ENCODE results near the gene RABGGTA. TPM values are rescaled to one million over a fixed set of nuclear protein-coding genes. Genes with fewer than 3 reads are reported as not detected.
"Not testable (repeated sequence)": the region's sequence is repeated elsewhere in the genome, so short reads cannot be mapped to it uniquely, and the experiment has no call there.

RABGGTA gene
- total RNA-seq, 3 donors from 2014 or later: 24.8 to 41.6 (median 34.4) TPM

DNA sequence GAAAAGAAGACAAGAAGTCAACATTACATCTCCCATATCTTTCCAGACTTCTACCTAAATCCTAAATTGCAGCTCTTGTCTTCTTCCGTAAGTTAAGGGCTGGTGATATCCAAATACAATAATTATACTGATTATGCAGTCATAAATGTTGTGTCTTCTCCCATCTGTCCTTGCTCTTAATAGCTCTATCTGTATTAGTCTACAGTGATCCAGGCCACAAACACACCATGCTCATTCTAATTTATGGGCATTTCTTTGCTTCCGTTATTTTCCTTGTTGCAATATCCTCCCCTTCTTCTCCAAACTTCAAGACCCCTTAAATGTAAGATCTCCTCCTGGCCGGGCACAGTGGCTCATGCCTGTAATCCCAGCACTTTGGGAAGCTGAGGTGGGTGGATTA, 51.9 kb downstream of the RABGGTA start:
- H3K9me3 ChIP-seq: no peaks in the 10 kb centered on the region
- H3K27ac ChIP-seq: no peak overlapping the region
- no peak overlapping the region for H3K4me3 ChIP-seq
- H3K36me3 ChIP-seq: no peaks in the 10 kb centered on the region
- TF ChIP-seq, protein P1, sequence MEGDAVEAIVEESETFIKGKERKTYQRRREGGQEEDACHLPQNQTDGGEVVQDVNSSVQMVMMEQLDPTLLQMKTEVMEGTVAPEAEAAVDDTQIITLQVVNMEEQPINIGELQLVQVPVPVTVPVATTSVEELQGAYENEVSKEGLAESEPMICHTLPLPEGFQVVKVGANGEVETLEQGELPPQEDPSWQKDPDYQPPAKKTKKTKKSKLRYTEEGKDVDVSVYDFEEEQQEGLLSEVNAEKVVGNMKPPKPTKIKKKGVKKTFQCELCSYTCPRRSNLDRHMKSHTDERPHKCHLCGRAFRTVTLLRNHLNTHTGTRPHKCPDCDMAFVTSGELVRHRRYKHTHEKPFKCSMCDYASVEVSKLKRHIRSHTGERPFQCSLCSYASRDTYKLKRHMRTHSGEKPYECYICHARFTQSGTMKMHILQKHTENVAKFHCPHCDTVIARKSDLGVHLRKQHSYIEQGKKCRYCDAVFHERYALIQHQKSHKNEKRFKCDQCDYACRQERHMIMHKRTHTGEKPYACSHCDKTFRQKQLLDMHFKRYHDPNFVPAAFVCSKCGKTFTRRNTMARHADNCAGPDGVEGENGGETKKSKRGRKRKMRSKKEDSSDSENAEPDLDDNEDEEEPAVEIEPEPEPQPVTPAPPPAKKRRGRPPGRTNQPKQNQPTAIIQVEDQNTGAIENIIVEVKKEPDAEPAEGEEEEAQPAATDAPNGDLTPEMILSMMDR (IDR thresholded peaks at IDR 0.05): no peak
- TF ChIP-seq POLR2AphosphoS5 (IDR thresholded peaks at IDR 0.05) (no peak), POLR2A (IDR thresholded peaks at IDR 0.05) (no peak)
- no peaks in the 10 kb centered on the region for H3K27me3 ChIP-seq
- H3K4me1 ChIP-seq: peaks cover 0 to 7% of the 10 kb centered on the region in 2 donors
- intact Hi-C loops (cut with DNase I; ENCODE audit: low total_unique reads): no loop called here
- no peak for DNase-seq (ENCODE audit: low spot score in 2 of 2)

DNA sequence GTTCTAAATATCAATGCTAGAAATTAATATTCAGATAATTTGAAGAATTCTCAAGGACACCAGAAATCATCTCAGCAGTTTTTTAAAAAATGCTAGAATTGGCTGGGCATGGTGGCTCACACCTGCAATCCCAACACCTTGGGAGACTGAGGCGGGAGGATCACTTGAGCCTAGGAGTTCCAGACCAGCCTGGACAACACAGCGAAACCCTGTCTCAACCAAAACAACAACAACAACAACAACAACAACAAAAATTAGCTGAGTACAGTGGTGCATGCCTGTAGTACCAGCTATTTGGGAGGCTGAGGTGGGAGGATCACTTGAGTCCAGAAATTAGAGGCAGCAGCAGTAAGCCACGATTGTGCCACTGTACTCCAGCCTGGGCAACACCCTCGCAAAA, 52.3 kb downstream of the RABGGTA start:
- intact Hi-C loops (cut with DNase I; ENCODE audit: low total_unique reads): no loop called here
- no peak overlapping the region for H3K4me3 ChIP-seq
- TF ChIP-seq POLR2A (IDR thresholded peaks at IDR 0.05) (no peak), POLR2AphosphoS5 (IDR thresholded peaks at IDR 0.05) (no peak)
- TF ChIP-seq, protein P1 (IDR thresholded peaks at IDR 0.05): no peak
- no peaks in the 10 kb centered on the region for H3K36me3 ChIP-seq
- DNase-seq (ENCODE audit: low spot score in 2 of 2): no peak
- H3K9me3 ChIP-seq: no peaks in the 10 kb centered on the region
- H3K27me3 ChIP-seq: no peaks in the 10 kb centered on the region
- peaks cover 0 to 10% of the 10 kb centered on the region in 2 donors for H3K4me1 ChIP-seq
- no peak overlapping the region for H3K27ac ChIP-seq

DNA sequence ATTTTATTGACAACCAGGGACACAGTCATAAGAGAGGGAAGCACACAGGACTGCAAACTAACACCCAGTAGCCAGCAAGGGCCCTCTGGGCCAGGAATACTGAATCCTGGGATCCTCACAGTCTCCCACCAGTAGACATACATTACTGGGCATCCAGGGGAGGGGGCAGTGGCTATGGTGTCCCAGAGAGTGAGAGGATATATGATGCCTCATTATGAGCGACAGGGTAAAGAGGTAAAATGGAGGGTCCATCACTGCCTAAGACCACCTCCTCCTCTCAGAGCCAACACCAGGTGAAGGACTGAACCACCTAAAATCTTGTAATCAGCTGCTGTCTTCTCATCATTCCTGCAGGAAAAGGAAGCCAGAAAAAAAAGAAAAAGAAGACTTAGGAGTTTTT, 54.5 kb downstream of the RABGGTA start:
- H3K36me3 ChIP-seq; H3K4me1 ChIP-seq; H3K4me3 ChIP-seq; intact Hi-C loops (cut with DNase I; ENCODE audit: low total_unique reads); DNase-seq (ENCODE audit: low spot score in 2 of 2); H3K27ac ChIP-seq; H3K9me3 ChIP-seq; H3K27me3 ChIP-seq: not testable (repeated sequence)

DNA sequence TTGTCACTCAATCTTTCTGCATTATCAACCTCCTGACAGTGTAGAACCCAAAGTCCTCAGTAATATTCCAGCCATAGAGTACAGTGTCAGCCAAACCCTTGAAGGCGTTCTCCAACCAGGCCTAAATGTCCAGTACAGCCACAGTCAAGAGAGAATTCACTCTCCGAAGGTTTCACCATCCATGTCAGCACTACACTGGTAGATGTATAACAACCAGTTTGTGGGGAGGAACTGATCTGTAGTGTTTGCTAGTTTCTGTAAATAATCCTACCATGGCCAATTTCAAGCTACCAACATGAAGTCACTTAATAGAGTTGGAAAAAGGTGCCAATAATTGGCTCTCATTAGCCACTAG, 55.1 kb downstream of the RABGGTA start:
- no peak for DNase-seq (ENCODE audit: low spot score in 2 of 2)
- Histone ChIP-seq H3K4me3 (peak overlapping the region in 2 of 3 donors; percentile 76 to 87), H3K27me3 (no peaks in the 10 kb centered on the region), H3K36me3 (no peaks in the 10 kb centered on the region), H3K4me1 (peaks cover 0 to 10% of the 10 kb centered on the region in 2 donors), H3K9me3 (no peaks in the 10 kb centered on the region), H3K27ac (peak overlapping the region; percentile 91 to 96)
- TF ChIP-seq POLR2AphosphoS5 (IDR thresholded peaks at IDR 0.05) (no peak), POLR2A (IDR thresholded peaks at IDR 0.05) (no peak)
- TF ChIP-seq, protein P1 (IDR thresholded peaks at IDR 0.05): no peak
- intact Hi-C loops (cut with DNase I; ENCODE audit: low total_unique reads): no loop called here

Other genes with a start within 250 kb of the RABGGTA start
- under 1 TPM; 0.16 to 0.98 (median 0.73) TPM for gene CARMIL3, start 219.6 kb downstream of the RABGGTA start, total RNA-seq
- gene CPNE6, start 200.0 kb downstream of the RABGGTA start, total RNA-seq: not detected
- 10 to 100 TPM; 20.5 to 51.5 (median 24.3) TPM for gene PCK2, start 177.3 kb downstream of the RABGGTA start, total RNA-seq
- gene DCAF11, start 156.8 kb downstream of the RABGGTA start, total RNA-seq: 10 to 100 TPM; 78.6 to 81.6 (median 80.9) TPM
- gene NRL, start 156.6 kb downstream of the RABGGTA start, total RNA-seq: 1 to 10 TPM; 2.1 to 5.6 (median 2.5) TPM
- 1 to 10 TPM; 1.2 to 2.6 (median 1.6) TPM for gene FITM1, start 140.9 kb downstream of the RABGGTA start, total RNA-seq
- gene PSME1, start 135.4 kb downstream of the RABGGTA start, total RNA-seq: 100 to 1,000 TPM in 2 of 3 donors, 10 to 100 TPM in 1; 91.1 to 151 (median 135) TPM
- 10 to 100 TPM; 13.4 to 19.0 (median 16.5) TPM for gene EMC9, start 130.0 kb downstream of the RABGGTA start, total RNA-seq
- 10 to 100 TPM; 22.1 to 69.2 (median 62.1) TPM for gene PSME2, start 125.0 kb downstream of the RABGGTA start, total RNA-seq
- gene RNF31, start 124.1 kb downstream of the RABGGTA start, total RNA-seq: 10 to 100 TPM; 29.1 to 43.8 (median 41.0) TPM
- gene IRF9, start 110.3 kb downstream of the RABGGTA start, total RNA-seq: 10 to 100 TPM; 44.6 to 76.0 (median 54.7) TPM
- gene REC8, start 99.5 kb downstream of the RABGGTA start, total RNA-seq: 10 to 100 TPM in 1 of 3 donors, 1 to 10 TPM in 2; 2.9 to 10.2 (median 6.6) TPM
- 10 to 100 TPM; 17.0 to 41.6 (median 21.7) TPM for gene IPO4, start 82.8 kb downstream of the RABGGTA start, total RNA-seq
- 10 to 100 TPM; 52.3 to 75.7 (median 71.1) TPM for gene TM9SF1, start 76.2 kb downstream of the RABGGTA start, total RNA-seq
- gene TSSK4, start 65.9 kb downstream of the RABGGTA start, total RNA-seq: 1 to 10 TPM in 1 of 3 donors, not detected in 2; 1.3 TPM
- gene CHMP4A, start 58.1 kb downstream of the RABGGTA start, total RNA-seq: 10 to 100 TPM; 66.5 to 88.8 (median 85.0) TPM
- 10 to 100 TPM; 13.1 to 20.8 (median 17.1) TPM for gene MDP1, start 55.5 kb downstream of the RABGGTA start, total RNA-seq
- gene NEDD8, start 39.2 kb downstream of the RABGGTA start, total RNA-seq: 100 to 1,000 TPM; 118 to 165 (median 150) TPM
- gene GMPR2, start 38.7 kb downstream of the RABGGTA start, total RNA-seq: 10 to 100 TPM; 59.3 to 74.6 (median 66.1) TPM
- 10 to 100 TPM; 53.1 to 71.9 (median 55.5) TPM for gene TINF2, start 29.0 kb downstream of the RABGGTA start, total RNA-seq
- gene TGM1, start 8.4 kb downstream of the RABGGTA start, total RNA-seq: 10 to 100 TPM in 1 of 3 donors, 1 to 10 TPM in 1, under 1 TPM in 1; 0.32 to 18.7 (median 1.6) TPM
- gene DHRS1, start 28.2 kb upstream of the RABGGTA start, total RNA-seq: 10 to 100 TPM; 21.9 to 45.7 (median 32.1) TPM
- 10 to 100 TPM; 18.4 to 21.0 (median 19.0) TPM for gene NOP9, start 28.3 kb upstream of the RABGGTA start, total RNA-seq
- 10 to 100 TPM in 2 of 3 donors, 1 to 10 TPM in 1; 8.0 to 14.4 (median 10.4) TPM for gene CIDEB, start 36.4 kb upstream of the RABGGTA start, total RNA-seq
- 10 to 100 TPM in 1 of 3 donors, 1 to 10 TPM in 2; 8.5 to 11.1 (median 9.4) TPM for gene LTB4R2, start 38.5 kb upstream of the RABGGTA start, total RNA-seq
- gene LTB4R, start 39.9 kb upstream of the RABGGTA start, total RNA-seq: 10 to 100 TPM in 2 of 3 donors, 1 to 10 TPM in 1; 5.7 to 18.4 (median 12.8) TPM
- 10 to 100 TPM; 13.8 to 60.6 (median 27.7) TPM for gene ADCY4, start 63.5 kb upstream of the RABGGTA start, total RNA-seq
- 10 to 100 TPM; 10.7 to 13.4 (median 12.0) TPM for gene RIPK3, start 68.4 kb upstream of the RABGGTA start, total RNA-seq
- 10 to 100 TPM; 28.6 to 67.2 (median 32.8) TPM for gene NFATC4, start 96.6 kb upstream of the RABGGTA start, total RNA-seq
- 1 to 10 TPM; 6.4 to 8.2 (median 7.7) TPM for gene NYNRIN, start 127.4 kb upstream of the RABGGTA start, total RNA-seq
- gene CBLN3, start 158.1 kb upstream of the RABGGTA start, total RNA-seq: 1 to 10 TPM; 1.6 to 3.8 (median 2.3) TPM
- 10 to 100 TPM; 48.5 to 68.1 (median 63.9) TPM for gene KHNYN, start 158.4 kb upstream of the RABGGTA start, total RNA-seq
- gene SDR39U1, start 171.2 kb upstream of the RABGGTA start, total RNA-seq: 10 to 100 TPM; 42.1 to 63.4 (median 53.4) TPM
- 1 to 10 TPM in 1 of 3 donors, under 1 TPM in 1, not detected in 1; 0.66 to 7.2 TPM for gene CMA1, start 236.7 kb upstream of the RABGGTA start, total RNA-seq

All from breast epithelium (tissue), 4 donors.